Vagina (tissue), 2 donors: Measurements from ENCODE around the gene RNF227.

Experiments
- CTCF ChIP-seq, 3 experiments: fragments of 450-650 bp in 2 of 3; fragments of 200-600 bp in 1 of 3; sonication (generic) in 1 of 3; IDR thresholded peaks; one replicate each; pipeline ENCODE4 v1.5.1; 2017 to 2019; ENCODE audit warnings: antibody characterized with exemption in 3 of 3, mild to moderate bottlenecking in 2 of 3, moderate library complexity in 2 of 3
- POLR2A ChIP-seq, 2 donors: fragments of 450-650 bp; IDR thresholded peaks; one replicate each; pipeline ENCODE4 v1.6.1; 2017; ENCODE audit warnings: antibody characterized with exemption in 2 of 2, mild to moderate bottlenecking in 2 of 2, moderate library complexity in 2 of 2

DNA sequence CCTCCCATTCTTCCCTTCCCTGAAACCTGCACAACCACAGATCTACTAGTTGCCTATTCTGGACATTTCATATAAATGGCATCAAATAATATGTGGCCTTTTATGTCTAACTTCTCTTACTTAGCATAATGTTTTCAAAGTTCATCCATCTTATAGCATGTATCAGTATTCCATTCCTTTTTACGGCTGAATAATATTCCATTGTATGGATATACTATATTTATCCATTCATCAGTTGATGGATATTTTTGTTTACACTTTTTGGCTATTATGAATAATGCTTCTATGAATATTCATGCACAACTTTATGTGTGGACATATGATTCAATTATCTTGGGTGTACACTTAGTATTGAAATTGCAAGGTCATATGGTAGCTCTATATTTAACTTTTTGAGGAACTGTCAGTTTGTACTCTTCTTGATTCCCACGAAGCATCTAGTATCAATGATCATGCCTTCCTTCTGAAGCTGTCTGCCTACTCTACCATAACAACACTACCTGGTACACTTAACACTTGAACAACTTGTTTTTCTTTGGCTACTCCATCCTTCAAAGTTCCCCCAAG lies 40.2 kb downstream of the RNF227 start:
- TF ChIP-seq CTCF (IDR thresholded peaks at IDR 0.05) (no peak), POLR2A (IDR thresholded peaks at IDR 0.05) (no peak)
